A549 (cell line): ENCODE results near the gene CP.
"Not testable (repeated sequence)": the region's sequence is repeated elsewhere in the genome, so short reads cannot be mapped to it uniquely, and the experiment has no call there.

Experiments
- POLR2A ChIP-seq: IDR thresholded peaks from 2 replicates; pipeline ENCODE4 v1.6.1; 2012; ENCODE audit warnings: mild to moderate bottlenecking, low read length
- POLR2AphosphoS2 ChIP-seq: conservative IDR thresholded peaks from 2 replicates; pipeline ENCODE4 v1.6.1; 2012; ENCODE audit warnings: low read length, improper control_type of control experiment, inconsistent platforms
- TF ChIP-seq, protein P1 (sequence below): fragments of >200 bp; sonication (Bioruptor Twin); formaldehyde crosslinking; IDR thresholded peaks from 3 replicates; pipeline ENCODE4 v1.5.1; 2016

DNA sequence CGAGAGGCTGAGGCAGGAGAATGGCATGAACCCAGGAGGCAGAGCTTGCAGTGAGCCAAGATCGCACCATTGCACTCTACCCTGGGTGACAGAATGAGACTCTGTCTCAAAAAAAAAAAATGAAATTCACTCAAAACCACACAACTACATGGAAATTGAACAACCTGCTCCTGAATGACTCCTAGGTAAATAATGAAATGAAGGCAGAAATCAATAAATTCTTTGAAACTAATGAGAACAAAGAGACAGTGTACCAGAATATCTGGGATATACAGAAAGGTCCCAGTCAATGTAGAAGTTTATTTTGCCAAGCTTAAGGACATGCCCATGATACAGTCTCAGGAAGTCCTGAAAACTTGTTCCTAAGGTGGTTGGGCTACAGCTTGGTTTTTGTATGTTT, 16.6 kb upstream of the CP start:
- not testable (repeated sequence) for TF ChIP-seq POLR2AphosphoS2, POLR2A
- TF ChIP-seq, protein P1, sequence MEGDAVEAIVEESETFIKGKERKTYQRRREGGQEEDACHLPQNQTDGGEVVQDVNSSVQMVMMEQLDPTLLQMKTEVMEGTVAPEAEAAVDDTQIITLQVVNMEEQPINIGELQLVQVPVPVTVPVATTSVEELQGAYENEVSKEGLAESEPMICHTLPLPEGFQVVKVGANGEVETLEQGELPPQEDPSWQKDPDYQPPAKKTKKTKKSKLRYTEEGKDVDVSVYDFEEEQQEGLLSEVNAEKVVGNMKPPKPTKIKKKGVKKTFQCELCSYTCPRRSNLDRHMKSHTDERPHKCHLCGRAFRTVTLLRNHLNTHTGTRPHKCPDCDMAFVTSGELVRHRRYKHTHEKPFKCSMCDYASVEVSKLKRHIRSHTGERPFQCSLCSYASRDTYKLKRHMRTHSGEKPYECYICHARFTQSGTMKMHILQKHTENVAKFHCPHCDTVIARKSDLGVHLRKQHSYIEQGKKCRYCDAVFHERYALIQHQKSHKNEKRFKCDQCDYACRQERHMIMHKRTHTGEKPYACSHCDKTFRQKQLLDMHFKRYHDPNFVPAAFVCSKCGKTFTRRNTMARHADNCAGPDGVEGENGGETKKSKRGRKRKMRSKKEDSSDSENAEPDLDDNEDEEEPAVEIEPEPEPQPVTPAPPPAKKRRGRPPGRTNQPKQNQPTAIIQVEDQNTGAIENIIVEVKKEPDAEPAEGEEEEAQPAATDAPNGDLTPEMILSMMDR, result not testable (repeated sequence)
